Calu3 (cell line): Measurements from ENCODE around the gene SERPINI1. TPM values are rescaled to one million over a fixed set of nuclear protein-coding genes. Genes with fewer than 3 reads are reported as not detected.

Source experiments
- BruUV-seq: library from RNA; stranded (reverse); fragments of 400-500 nt; replicated peaks from 2 replicates; lab custom pipeline; 2021; lab: Mats Ljungman, UMichigan
- CTCF ChIA-PET: fragments of 300-600 bp; sonication (Branson Sonifier 250); formaldehyde crosslinking; loops from one replicate; lab custom pipeline; 2022; ENCODE audit warnings: antibody characterized with exemption; lab: Charles Lee
- DNase-seq: peaks from one replicate; pipeline ENCODE4 v3.0.0; 2022
- H3K27ac Mint-ChIP-seq: one replicate; pipeline ENCODE4 v1.8.0; 2022; ENCODE audit warnings: mixed read lengths; ENCODE audit not compliant: unreplicated experiment
- H3K27me3 Mint-ChIP-seq: one replicate; pipeline ENCODE4 v1.8.0; 2022; ENCODE audit warnings: mixed read lengths; ENCODE audit not compliant: unreplicated experiment
- H3K36me3 Mint-ChIP-seq: one replicate; pipeline ENCODE4 v1.8.0; 2022; ENCODE audit warnings: mild to moderate bottlenecking, moderate library complexity, mixed read lengths; ENCODE audit not compliant: insufficient read depth, unreplicated experiment
- H3K4me1 Mint-ChIP-seq: one replicate; pipeline ENCODE4 v1.8.0; 2022; ENCODE audit warnings: mild to moderate bottlenecking, low read depth, mixed read lengths; ENCODE audit not compliant: unreplicated experiment
- H3K4me3 Mint-ChIP-seq: one replicate; pipeline ENCODE4 v1.8.0; 2022; ENCODE audit warnings: mild to moderate bottlenecking, low read depth, moderate library complexity, mixed read lengths; ENCODE audit not compliant: unreplicated experiment
- H3K9me3 Mint-ChIP-seq: one replicate; pipeline ENCODE4 v1.8.0; 2022; ENCODE audit warnings: low read depth, mixed read lengths; ENCODE audit not compliant: unreplicated experiment
- CTCF ChIP-seq: fragments of 200-600 bp; IDR thresholded peaks from one replicate; pipeline ENCODE4 v1.8.0; 2022; ENCODE audit warnings: antibody characterized with exemption; ENCODE audit not compliant: unreplicated experiment
- intact Hi-C: fragments of 100-400 bp; cut with micrococcal nuclease; formaldehyde crosslinking; loops from one replicate; pipeline ENCODE4 v1.10.0; 2022; ENCODE audit not compliant: unreplicated experiment
- total RNA-seq: library from RNA; stranded (reverse); gene quantifications from 2 replicates; pipeline ENCODE4 v1.2.3, GENCODE V29; 2022

The SERPINI1 gene
- total RNA-seq, 1 experiment from 2014 or later = 1.9 TPM

GRCh38 chr3:167718582-167718981, 16.9 kb upstream of the SERPINI1 start:
- H3K27me3 Mint-ChIP-seq = no peaks in the 10 kb centered on the region
- H3K9me3 Mint-ChIP-seq = no peaks in the 10 kb centered on the region
- no TSS peak for BruUV-seq

GRCh38 chr3:167723025-167723512, 12.5 kb upstream of the SERPINI1 start:
- intact Hi-C loops = no loop called here
- no peak for TF ChIP-seq CTCF
- Mint-ChIP-seq H3K27me3 (no peaks in the 10 kb centered on the region), H3K36me3 (peaks cover 12% of the 10 kb centered on the region), H3K4me3 (no peak overlapping the region), H3K4me1 (peaks cover 31% of the 10 kb centered on the region), H3K9me3 (no peaks in the 10 kb centered on the region), H3K27ac (no peak overlapping the region)
- CTCF ChIA-PET = no interaction called here
- BruUV-seq = no TSS peak
- no peak for DNase-seq

More at GRCh38 chr3:167718582-167718981, 16.9 kb upstream of the SERPINI1 start:
- Mint-ChIP-seq H3K27ac (no peak overlapping the region), H3K4me1 (peaks cover 15% of the 10 kb centered on the region), H3K36me3 (peaks cover 17% of the 10 kb centered on the region), H3K4me3 (no peak overlapping the region)
- CTCF ChIA-PET = no interaction called here
- TF ChIP-seq CTCF = no peak
- no peak for DNase-seq
- intact Hi-C loops = no loop called here

GRCh38 chr3:167723872-167724271, 11.6 kb upstream of the SERPINI1 start:
- Mint-ChIP-seq H3K4me3 (no peak overlapping the region), H3K36me3 (peaks cover 5% of the 10 kb centered on the region), H3K27ac (peak overlapping the region; percentile 32), H3K9me3 (no peaks in the 10 kb centered on the region), H3K4me1 (peaks cover 38% of the 10 kb centered on the region), H3K27me3 (no peaks in the 10 kb centered on the region)
- TF ChIP-seq CTCF = no peak
- DNase-seq = no peak
- intact Hi-C loops = no loop called here
- CTCF ChIA-PET = no interaction called here
- no TSS peak for BruUV-seq

- intact Hi-C loops = no loop called here
- no peak overlapping the region for H3K27ac Mint-ChIP-seq
- H3K27me3 Mint-ChIP-seq = no peaks in the 10 kb centered on the region
- H3K4me3 Mint-ChIP-seq = no peak overlapping the region
- no peaks in the 10 kb centered on the region for H3K9me3 Mint-ChIP-seq
- CTCF ChIA-PET = interaction anchor here (0.7 kb wide), 1 partner anchor 68 kb away, joined by 3 read pairs; no protein-coding TSS in a partner anchor
- no peak for DNase-seq
- H3K36me3 Mint-ChIP-seq = peaks cover 4% of the 10 kb centered on the region
- no peak for TF ChIP-seq CTCF
- H3K4me1 Mint-ChIP-seq = peaks cover 51% of the 10 kb centered on the region
- BruUV-seq = no TSS peak
Measured at GRCh38 chr3:167728176-167728575, 7.3 kb upstream of the SERPINI1 start.
